ENCODE data around the gene KCNMA1.

KCNMA1 gene

DNA sequence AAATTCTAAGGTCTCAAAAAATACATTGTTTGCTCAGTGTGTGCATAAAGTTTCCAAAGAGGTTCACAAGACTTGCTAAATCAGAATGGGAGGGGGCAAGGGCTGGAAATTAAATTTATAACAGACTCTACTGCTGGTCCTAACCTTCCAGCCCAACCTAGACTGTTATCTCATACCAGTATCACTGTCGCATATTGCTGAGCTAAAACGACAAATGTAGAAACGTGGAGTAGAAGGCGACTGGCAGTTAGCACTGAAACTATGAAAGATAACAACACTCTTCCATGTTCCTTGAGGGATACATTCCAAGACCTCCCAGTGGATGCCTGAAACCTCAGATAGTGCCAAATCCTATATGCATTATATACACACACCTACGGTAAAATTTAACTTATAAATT, 514.3 kb downstream of the KCNMA1 start:
- no peak overlapping the region for H3K4me3 ChIP-seq (ENCODE audit: low read length)
- DNase-seq (ENCODE audit: low read depth, low spot score), result no peak

DNA sequence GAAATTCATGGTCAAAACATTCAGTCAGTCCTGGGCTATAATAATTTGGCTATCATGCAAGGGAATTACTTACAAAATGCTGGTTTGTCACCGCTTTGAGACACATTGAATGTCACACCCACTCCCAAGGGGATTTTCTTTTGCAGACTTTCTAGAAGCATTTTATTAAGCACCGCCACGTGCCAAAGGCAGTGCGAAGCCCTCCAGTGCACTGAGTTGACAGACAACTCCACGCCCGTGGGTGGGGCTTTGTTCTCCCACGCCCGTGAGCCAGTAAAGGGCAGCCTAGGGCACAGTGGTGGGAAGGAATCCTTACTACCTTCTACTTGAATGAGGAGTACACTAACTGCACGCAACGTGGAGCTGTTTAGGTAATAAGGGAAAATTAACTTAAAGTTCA, 515.8 kb downstream of the KCNMA1 start:
- H3K4me3 ChIP-seq (ENCODE audit: low read length), result no peak overlapping the region
- DNase-seq (ENCODE audit: low read depth, low spot score), result no peak

GRCh38 chr10:77120666-77121376, 516.8 kb downstream of the KCNMA1 start:
- no peak for DNase-seq (ENCODE audit: low read depth, low spot score)
- no peak overlapping the region for H3K4me3 ChIP-seq (ENCODE audit: low read length)

- DNase-seq (ENCODE audit: low read depth, low spot score), result no peak
- H3K4me3 ChIP-seq (ENCODE audit: low read length), result no peak overlapping the region
These were observed 517.6 kb downstream of the KCNMA1 start for GRCh38 chr10:77120012-77120411.

GRCh38 chr10:77118603-77119282, 518.9 kb downstream of the KCNMA1 start:
- no peak for DNase-seq (ENCODE audit: low read depth, low spot score)
- H3K4me3 ChIP-seq (ENCODE audit: low read length), result no peak overlapping the region

- H3K4me3 ChIP-seq (ENCODE audit: low read length), result no peak overlapping the region
- no peak for DNase-seq (ENCODE audit: low read depth, low spot score)
These were observed 520.1 kb downstream of the KCNMA1 start for GRCh38 chr10:77117501-77117900.

GRCh38 chr10:77116904-77117303, 520.7 kb downstream of the KCNMA1 start:
- DNase-seq (ENCODE audit: low read depth, low spot score), result no peak
- no peak overlapping the region for H3K4me3 ChIP-seq (ENCODE audit: low read length)

DNA sequence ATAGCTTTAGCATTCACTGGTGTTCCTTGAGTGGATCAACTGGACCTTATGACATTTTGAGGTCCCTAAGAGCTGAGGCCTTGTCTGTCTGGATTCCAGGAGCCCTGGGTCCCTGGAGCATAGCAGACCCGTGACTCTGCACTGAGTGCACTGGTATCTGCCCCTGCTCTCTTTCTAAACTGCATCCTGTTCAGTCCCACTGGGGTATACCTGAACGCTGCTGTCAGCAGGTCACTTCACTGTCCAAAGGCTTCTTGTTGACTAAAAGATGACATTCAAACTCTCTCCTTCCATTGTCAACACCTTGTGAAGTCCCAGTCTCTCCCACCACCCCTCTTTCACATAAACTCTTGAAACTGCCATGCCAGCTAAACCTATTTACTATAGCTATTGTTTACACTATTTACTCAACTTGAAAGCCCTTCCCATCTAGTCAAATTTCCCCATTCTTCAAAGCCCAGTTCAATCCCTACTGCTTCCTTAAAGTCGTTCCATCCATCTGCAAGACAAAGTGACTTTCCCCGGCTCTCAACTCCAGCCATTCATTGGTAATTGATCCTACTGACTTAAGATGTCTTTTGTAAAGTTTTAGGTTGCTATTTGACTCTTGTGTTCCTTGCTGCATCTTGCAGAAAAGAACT, 523.3 kb downstream of the KCNMA1 start:
- DNase-seq (ENCODE audit: low read depth, low spot score), result no peak
- H3K4me3 ChIP-seq (ENCODE audit: low read length), result no peak overlapping the region

- DNase-seq (ENCODE audit: low read depth, low spot score), result peak; percentile 37
- H3K4me3 ChIP-seq (ENCODE audit: low read length), result no peak overlapping the region
These were observed 525.7 kb downstream of the KCNMA1 start for GRCh38 chr10:77111611-77112550.

GRCh38 chr10:77110757-77111156, 526.9 kb downstream of the KCNMA1 start:
- H3K4me3 ChIP-seq (ENCODE audit: low read length), result no peak overlapping the region
- no peak for DNase-seq (ENCODE audit: low read depth, low spot score)

- no peak for DNase-seq (ENCODE audit: low read depth, low spot score)
- no peak overlapping the region for H3K4me3 ChIP-seq (ENCODE audit: low read length)
These were observed 528.1 kb downstream of the KCNMA1 start for GRCh38 chr10:77109351-77109994.

DNA sequence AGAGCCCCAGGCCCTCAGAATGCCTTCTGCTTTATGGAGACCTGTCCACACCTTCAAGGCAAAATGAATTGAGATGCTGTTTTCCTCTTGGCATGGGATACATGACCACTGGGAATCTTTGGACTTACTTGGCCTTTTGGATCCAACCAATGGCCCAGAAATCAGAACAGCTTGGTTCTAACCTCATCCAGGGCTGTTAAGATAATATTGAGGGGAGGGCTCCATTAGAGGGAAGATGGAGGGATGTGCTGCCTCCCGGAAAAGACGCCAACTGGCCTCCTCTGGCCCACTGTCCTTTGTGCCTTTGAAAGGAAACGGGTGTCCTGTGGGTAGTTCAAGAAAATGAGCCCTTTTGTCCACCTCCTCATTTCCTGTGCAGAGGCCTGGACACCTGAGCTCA, 530.9 kb downstream of the KCNMA1 start:
- no peak for DNase-seq (ENCODE audit: low read depth, low spot score)
- H3K4me3 ChIP-seq (ENCODE audit: low read length), result no peak overlapping the region

GRCh38 chr10:77105761-77106221, 531.8 kb downstream of the KCNMA1 start:
- DNase-seq (ENCODE audit: low read depth, low spot score), result no peak
- no peak overlapping the region for H3K4me3 ChIP-seq (ENCODE audit: low read length)

- no peak overlapping the region for H3K4me3 ChIP-seq (ENCODE audit: low read length)
- no peak for DNase-seq (ENCODE audit: low read depth, low spot score)
These were observed 533.1 kb downstream of the KCNMA1 start for GRCh38 chr10:77104459-77104980.

DNA sequence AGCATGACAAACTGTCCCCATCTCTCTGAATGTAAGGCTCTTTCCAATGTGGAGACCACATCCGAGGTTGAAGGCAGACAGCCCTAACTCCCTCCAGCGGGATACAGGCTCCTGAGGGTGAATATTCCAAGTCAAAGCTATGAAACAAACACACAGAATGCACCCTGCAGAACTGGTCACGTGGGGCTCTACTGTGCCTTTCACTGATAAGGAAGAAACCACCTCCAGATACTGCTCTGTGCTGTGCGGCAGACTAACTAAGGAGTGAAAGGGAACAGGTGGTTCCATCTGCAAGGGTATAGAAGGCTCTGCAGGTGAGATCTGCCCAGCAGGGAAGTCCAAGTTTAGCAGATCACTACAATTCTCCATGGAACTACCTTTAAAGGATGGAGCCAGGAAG, 534.4 kb downstream of the KCNMA1 start:
- no peak for DNase-seq (ENCODE audit: low read depth, low spot score)
- no peak overlapping the region for H3K4me3 ChIP-seq (ENCODE audit: low read length)

DNA sequence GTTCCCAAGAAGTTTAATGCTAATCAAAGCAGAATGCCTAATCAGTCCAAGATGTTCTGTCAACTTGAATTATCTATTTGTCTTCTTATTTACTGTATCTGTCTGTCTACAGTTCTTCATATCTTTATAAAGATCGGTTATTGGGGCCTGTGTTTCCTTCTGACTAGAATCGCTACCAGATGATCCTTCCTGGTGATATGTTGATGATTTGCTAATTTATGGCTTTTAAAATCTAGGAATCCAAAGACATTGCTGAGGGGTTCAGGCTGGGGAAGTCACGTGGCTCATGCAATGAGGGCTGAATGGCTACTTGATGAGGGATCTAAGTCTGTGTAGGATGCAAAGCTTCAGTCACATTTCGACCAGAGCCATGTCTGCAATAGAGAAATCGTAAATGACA, 536.3 kb downstream of the KCNMA1 start:
- no peak for DNase-seq (ENCODE audit: low read depth, low spot score)
- H3K4me3 ChIP-seq (ENCODE audit: low read length), result no peak overlapping the region

GRCh38 chr10:77099136-77099535, 538.5 kb downstream of the KCNMA1 start:
- DNase-seq (ENCODE audit: low read depth, low spot score), result no peak
- no peak overlapping the region for H3K4me3 ChIP-seq (ENCODE audit: low read length)

DNA sequence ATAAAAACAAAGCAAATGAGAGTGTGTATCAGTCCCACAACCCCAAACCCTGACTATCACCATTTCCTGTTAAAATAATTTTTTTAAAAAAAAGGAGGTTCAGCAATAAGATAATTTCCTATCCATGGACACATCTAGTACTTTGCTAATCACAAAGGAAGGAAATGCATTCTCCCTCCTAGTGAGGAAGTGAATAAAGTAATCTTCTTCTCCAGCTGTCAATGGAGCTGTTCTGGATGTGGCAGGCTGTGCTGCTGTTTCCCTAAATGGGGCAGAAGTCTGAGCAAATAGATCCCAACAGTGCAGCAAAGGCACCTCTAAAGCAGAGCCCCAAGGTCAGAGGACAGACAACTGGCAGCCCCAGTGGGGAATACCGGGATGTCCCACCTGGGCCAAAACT, 540.0 kb downstream of the KCNMA1 start:
- H3K4me3 ChIP-seq (ENCODE audit: low read length), result no peak overlapping the region
- DNase-seq (ENCODE audit: low read depth, low spot score), result no peak

DNA sequence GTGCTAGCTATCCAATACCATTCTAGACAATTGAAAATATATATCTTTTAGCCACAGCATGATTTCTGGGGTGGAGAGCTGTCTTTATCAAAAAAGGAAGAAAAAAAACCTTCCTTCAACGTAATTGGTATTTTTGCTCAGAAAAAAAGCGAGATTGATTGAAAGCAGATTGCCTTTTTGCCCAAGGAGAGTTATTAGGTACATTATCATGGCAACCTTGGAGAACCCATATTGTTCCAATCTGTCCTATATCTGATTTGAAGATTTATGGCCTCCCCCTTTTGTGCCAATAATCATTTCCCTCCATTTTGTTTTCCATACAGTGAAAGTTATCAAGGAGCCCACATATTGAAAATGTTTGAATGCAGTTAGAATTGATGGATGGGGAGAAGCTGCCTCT, 544.5 kb downstream of the KCNMA1 start:
- no peak for DNase-seq (ENCODE audit: low read depth, low spot score)
- no peak overlapping the region for H3K4me3 ChIP-seq (ENCODE audit: low read length)

All from Jurkat, Clone E6-1 (cell line).